GM18951 (cell line): ENCODE data around the gene MRPL50.

ENCODE experiments used
- POLR2A ChIP-seq: IDR thresholded peaks from 4 replicates; pipeline ENCODE4 v1.6.1; 2011; ENCODE audit warnings: mild to moderate bottlenecking; ENCODE audit not compliant: insufficient read length, insufficient read depth; ENCODE audit errors: extremely low read depth
- in situ Hi-C: fragments of 300-500 bp; cut with MboI; formaldehyde crosslinking; loops from one replicate; pipeline ENCODE4 v1.12.0; 2022; ENCODE audit warnings: low sequenced_read_pairs, mixed read lengths, inconsistent platforms; ENCODE audit not compliant: unreplicated experiment

The MRPL50 gene

GRCh38 chr9:101380295-101380694 lies 18.1 kb downstream of the MRPL50 start:
- no peak for TF ChIP-seq POLR2A
- in situ Hi-C loops, result no loop called here

DNA sequence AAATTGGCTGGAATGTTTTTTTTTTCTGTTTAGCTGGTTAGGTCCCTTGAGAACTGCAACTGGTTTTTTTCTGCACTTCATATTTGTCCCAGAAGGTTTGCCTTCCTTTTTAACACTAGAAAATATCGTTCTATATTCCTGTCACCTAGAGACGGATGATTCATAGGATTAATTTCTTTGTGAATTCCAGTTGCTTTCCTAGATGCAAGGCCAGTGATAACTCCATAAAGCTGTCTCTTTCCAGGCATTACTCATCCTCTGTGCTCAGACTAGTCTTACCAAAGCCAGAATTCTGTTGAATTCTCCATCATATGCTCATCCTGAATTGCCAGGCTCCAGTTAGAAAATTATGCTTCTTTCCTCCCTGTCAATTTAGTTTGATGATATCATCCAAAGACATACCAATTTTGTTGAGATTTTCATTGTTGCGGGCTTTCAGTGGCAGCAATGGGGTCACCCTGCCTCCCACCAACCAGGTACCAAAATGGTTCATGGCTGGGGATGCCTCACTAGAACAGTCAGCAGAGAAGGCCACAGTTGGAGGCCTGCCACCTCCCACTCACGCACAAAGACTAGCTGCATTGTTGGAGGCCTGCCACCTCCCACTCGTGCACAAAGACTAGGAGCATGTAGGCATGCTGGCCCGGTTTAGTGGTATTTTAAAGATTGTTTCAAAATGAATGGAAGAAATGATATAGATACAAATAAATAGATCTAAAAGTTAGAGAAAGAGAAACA lies 22.1 kb downstream of the MRPL50 start:
- TF ChIP-seq POLR2A, result no peak
- in situ Hi-C loops, result no loop called here

DNA sequence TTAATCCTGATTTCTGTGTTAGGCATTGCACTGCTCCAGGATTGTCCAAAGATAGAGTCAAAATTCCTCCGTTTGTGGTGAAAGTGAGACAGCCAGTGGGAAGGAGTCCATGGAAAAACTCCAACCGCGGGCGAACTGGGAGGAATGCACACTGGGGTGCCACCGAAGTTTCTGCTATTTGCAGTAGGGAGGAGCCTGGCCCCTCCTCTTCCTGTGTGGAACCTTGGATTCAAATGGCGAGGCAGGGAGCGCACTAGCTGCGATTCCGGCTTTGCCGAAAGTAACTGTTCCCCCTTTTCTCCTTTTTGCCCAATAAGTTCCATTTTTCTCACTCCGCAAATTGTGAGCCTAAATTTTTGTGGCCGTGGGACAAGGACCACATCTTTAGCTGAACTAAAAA lies 22.9 kb downstream of the MRPL50 start:
- in situ Hi-C loops, result no loop called here
- no peak for TF ChIP-seq POLR2A

DNA sequence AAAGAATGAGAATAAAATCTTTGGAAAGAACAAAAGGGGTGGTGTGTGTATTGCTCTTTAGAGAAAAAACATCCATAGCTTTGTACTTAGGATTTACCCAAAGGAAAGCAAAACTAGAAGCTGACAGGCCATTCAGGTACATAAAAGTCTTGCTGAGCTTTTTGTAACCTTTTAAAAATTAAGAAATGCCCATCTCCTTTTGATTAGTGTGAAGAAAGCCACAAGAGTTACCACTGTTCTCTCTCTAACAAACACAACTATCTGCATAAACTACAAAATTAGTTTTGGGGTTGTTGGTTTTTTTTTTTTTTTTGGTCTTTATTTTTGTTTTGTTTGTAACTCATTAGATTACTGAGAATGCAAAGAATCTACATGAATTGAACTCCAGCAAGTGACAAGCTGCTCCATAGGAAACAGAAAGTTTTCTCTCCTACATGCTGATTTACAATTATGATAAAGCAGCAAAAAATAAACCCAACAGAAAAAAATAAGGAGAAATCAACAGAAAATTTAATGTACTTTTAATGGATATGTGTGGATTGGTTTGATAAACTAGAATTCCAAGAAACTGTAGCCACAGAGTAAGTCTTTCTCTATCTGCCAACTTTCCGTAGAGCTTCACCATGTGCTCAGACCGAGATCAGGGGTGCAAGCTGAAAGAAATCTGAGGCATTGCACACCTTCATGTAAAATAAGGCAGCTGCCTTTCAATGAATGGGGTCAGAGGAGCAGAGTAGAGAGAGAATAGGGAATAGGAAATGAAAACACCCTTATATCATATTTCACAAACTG lies 25.9 kb downstream of the MRPL50 start:
- in situ Hi-C loops, result no loop called here
- TF ChIP-seq POLR2A, result no peak

DNA sequence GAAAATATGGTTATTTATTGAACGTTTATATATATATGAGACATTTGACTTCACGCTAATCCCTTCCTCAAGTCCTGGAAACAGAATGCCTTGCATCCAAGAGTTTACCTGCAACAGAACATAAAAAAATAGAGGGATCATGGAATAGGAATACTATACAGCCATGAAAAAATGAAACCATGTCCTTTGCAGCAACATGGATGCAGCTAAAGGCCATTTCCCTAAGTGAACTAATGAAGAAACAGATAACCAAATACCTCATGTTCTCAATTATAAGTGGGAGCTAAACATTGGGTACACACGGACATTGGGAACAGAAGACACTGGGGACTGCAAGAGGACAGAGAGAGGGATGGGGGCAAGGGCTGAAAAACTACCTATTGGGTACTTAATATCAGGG lies 26.6 kb downstream of the MRPL50 start:
- TF ChIP-seq POLR2A, result no peak
- in situ Hi-C loops, result no loop called here

GRCh38 chr9:101369884-101370531 lies 28.4 kb downstream of the MRPL50 start:
- TF ChIP-seq POLR2A, result no peak
- in situ Hi-C loops, result no loop called here

- no peak for TF ChIP-seq POLR2A
- in situ Hi-C loops, result no loop called here
Observed at GRCh38 chr9:101369286-101369685, 29.1 kb downstream of the MRPL50 start.

- in situ Hi-C loops, result no loop called here
- no peak for TF ChIP-seq POLR2A
Observed at GRCh38 chr9:101367323-101367722, 31.1 kb downstream of the MRPL50 start.

GRCh38 chr9:101366038-101366756 lies 32.2 kb downstream of the MRPL50 start:
- TF ChIP-seq POLR2A, result no peak
- in situ Hi-C loops, result no loop called here

DNA sequence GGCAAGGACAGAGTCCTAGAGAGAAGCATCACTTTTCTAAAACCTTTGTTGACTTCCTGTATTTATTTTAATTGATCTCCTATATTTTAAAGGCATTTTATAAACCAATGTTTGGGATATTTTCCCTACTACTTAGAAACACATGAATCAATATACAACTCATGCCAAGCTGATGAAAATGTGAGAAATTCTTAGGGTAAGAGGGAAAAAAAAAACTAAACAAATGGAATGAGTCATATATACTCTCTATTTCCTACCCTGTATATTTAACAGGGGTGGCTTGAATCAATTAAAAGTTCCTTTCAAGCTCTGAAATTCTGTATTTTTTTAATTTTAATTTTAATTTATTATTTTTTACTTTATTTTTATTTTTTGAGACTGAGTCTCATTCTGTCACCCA lies 33.2 kb downstream of the MRPL50 start:
- TF ChIP-seq POLR2A, result no peak
- in situ Hi-C loops, result no loop called here

DNA sequence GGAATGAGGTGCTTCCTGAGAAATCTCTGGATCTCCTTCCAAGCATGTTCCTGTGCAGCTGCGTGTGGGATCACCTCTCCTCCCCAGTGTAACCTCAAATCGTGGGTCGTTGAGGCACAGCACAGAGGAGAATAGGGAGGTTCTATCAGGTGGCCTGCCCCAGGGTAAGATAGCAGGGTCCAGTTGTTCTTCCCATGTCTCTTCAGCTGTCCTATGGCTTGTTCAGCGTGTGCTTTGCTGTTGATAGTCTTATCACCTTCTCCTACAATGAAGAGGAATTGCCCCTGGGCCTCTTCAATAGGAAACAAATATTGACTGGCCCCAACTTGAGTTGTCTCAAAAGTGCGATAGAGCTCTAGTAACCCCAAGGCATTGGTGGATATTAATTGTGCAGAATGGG lies 36.0 kb downstream of the MRPL50 start:
- no peak for TF ChIP-seq POLR2A
- in situ Hi-C loops, result no loop called here

- no peak for TF ChIP-seq POLR2A
- in situ Hi-C loops, result no loop called here
Observed at GRCh38 chr9:101360647-101361046, 37.8 kb downstream of the MRPL50 start.

- in situ Hi-C loops, result no loop called here
- no peak for TF ChIP-seq POLR2A
Observed at GRCh38 chr9:101359679-101360078, 38.7 kb downstream of the MRPL50 start.

DNA sequence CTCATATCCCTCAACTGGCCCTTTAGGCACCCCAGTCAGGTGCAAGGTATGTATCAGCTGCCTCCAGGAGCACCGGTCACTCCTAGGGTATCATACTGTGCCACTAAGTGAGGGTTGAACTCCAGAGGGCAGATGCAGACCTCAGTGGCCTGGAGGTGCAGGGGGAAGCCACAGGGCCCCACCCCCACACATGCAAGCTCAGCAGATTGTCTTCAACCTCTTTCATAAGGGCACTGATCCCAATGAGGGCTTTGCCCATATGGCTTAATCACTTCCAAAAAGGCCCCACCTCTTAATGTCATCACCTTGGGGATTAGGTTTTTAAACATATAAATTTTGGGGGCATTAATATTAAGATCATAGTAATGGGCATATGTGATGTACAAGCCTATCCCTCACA lies 41.8 kb downstream of the MRPL50 start:
- in situ Hi-C loops, result no loop called here
- no peak for TF ChIP-seq POLR2A
